Measurements from ENCODE around the gene MAP1LC3A.

DNA sequence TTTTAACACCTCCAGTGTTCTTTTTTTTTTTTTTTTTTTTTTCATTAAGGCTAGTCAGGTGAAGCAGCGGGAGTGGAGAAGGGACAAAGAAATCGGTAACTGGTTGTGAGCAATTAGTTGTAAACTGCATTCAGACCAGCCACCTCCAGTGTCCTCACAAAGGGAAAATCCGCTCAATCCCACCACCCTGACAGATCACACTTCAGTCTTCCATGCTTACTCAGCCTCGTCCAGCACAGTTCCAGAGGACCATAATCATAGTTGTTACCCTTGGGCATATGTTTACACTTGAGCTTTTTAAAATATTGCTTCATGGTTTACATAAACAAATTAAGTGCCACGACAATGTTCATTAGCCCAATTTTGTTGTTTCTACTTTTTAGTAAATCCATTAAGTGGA, 32.1 kb upstream of the MAP1LC3A start:
- TF ChIP-seq, protein P1, sequence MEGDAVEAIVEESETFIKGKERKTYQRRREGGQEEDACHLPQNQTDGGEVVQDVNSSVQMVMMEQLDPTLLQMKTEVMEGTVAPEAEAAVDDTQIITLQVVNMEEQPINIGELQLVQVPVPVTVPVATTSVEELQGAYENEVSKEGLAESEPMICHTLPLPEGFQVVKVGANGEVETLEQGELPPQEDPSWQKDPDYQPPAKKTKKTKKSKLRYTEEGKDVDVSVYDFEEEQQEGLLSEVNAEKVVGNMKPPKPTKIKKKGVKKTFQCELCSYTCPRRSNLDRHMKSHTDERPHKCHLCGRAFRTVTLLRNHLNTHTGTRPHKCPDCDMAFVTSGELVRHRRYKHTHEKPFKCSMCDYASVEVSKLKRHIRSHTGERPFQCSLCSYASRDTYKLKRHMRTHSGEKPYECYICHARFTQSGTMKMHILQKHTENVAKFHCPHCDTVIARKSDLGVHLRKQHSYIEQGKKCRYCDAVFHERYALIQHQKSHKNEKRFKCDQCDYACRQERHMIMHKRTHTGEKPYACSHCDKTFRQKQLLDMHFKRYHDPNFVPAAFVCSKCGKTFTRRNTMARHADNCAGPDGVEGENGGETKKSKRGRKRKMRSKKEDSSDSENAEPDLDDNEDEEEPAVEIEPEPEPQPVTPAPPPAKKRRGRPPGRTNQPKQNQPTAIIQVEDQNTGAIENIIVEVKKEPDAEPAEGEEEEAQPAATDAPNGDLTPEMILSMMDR (conservative IDR thresholded peaks at IDR 0.05; ENCODE audit: low read length) = no peak
- TF ChIP-seq EZH2phosphoT487 (IDR thresholded peaks at IDR 0.05; ENCODE audit: borderline replicate concordance, low read depth, low read length) = no peak
